ENCODE data around the gene OR2C3. TPM values are rescaled to one million over a fixed set of nuclear protein-coding genes. Genes with fewer than 3 reads are reported as not detected.
A peak's percentile ranks its signal among the peaks of the same experiment; 100 is the strongest.

Gene OR2C3
- total and polyA plus RNA-seq, 2 of the 13 experiments (the other 11 are each of a cell fraction or from before 2014, with no cell fraction given) = not detected

- TF ChIP-seq, protein P1, sequence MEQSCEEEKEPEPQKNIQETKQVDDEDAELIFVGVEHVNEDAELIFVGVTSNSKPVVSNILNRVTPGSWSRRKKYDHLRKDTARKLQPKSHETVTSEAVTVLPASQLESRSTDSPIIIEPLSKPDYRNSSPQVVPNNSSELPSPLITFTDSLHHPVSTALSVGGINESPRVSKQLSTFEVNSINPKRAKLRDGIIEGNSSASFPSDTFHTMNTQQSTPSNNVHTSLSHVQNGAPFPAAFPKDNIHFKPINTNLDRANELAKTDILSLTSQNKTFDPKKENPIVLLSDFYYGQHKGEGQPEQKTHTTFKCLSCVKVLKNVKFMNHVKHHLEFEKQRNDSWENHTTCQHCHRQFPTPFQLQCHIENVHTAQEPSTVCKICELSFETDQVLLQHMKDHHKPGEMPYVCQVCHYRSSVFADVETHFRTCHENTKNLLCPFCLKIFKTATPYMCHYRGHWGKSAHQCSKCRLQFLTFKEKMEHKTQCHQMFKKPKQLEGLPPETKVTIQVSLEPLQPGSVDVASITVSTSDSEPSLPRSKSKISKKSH (CRISPR knock-in tag; IDR thresholded peaks at IDR 0.05; ENCODE audit: borderline replicate concordance) = no peak
- TF ChIP-seq NFE2 (CRISPR knock-in tag; IDR thresholded peaks at IDR 0.05) (no peak), ZNF687 (CRISPR knock-in tag; IDR thresholded peaks at IDR 0.05) (no peak), KMT2B (CRISPR knock-in tag; IDR thresholded peaks at IDR 0.05) (no peak)
Measured at GRCh38 chr1:247536340-247536739, at the start of gene OR2C3 (continued).

DNA sequence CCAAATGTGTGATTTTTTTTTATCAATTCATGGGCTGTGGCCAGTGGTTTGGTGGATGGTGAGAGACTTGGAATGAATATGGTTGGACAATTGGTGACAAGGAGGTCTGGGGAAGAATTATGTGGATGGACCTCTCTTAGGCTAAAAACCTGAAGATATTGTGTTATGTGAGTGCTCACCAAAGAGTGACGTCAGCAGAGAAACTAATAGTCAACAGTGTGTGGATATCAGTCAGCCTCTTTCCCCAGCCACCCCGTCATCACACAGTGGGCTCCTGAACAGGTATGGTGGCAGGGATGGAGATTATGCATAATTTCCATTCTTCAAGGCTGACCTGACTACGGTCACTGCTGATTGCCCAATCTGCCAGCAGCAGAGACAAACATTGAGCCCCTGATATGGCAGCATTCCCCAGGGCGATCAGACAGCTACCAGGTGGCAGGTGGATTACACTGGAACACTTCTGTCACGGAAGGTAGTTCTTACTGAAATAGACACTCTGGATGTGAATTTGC, 42.8 kb upstream of the OR2C3 start:
- Histone ChIP-seq H3K9ac (ENCODE audit: insufficient read depth, low read depth, low read length) (no peak overlapping the region), H4K20me1 (ENCODE audit: insufficient read depth, low read length) (no peaks in the 10 kb centered on the region), H3K4me3 (replicated peaks in 1 of 3; ENCODE audit: insufficient read depth in 1 of 3, low read depth in 2 of 3, low read length in 3 of 3) (no peak overlapping the region), H3K9me3 (ENCODE audit: low read length) (no peaks in the 10 kb centered on the region), H3K4me1 (ENCODE audit: insufficient read depth, low read length) (no peaks in the 10 kb centered on the region), H3K27me3 (ENCODE audit: control insufficient read depth in 1 of 2, insufficient read depth in 2 of 2, low read length in 2 of 2) (no peaks in the 10 kb centered on the region), H3K79me2 (ENCODE audit: insufficient read depth, low read length) (no peaks in the 10 kb centered on the region), H3K36me3 (replicated peaks in 1 of 2; ENCODE audit: control insufficient read depth in 1 of 2, insufficient read depth in 2 of 2, low read length in 2 of 2) (no peaks in the 10 kb centered on the region), H3K4me2 (ENCODE audit: low read depth, low read length) (no peak overlapping the region), H3K27ac (ENCODE audit: extremely low read length, insufficient read depth, low read length) (no peak overlapping the region), H2AFZ (ENCODE audit: low read length) (no peak overlapping the region)
- no peak for TF ChIP-seq ZNF609 (CRISPR knock-in tag; IDR thresholded peaks at IDR 0.05; ENCODE audit: borderline replicate concordance)
- peak; percentile 94 for TF ChIP-seq CREB1 (IDR thresholded peaks at IDR 0.05)
- no peak for TF ChIP-seq CREB1 (CRISPR knock-in tag; IDR thresholded peaks at IDR 0.05)
- no peak for TF ChIP-seq ZNF121 (CRISPR knock-in tag; IDR thresholded peaks at IDR 0.05)
- TF ChIP-seq ZNF781 (CRISPR knock-in tag; IDR thresholded peaks at IDR 0.05; ENCODE audit: borderline replicate concordance, not compliant biosample characterization) = no peak
- no peak for TF ChIP-seq HNRNPLL (IDR thresholded peaks at IDR 0.05; ENCODE audit: low read depth, low read length, poor library complexity, severe bottlenecking)
- TF ChIP-seq CEBPB (IDR thresholded peaks at IDR 0.05; ENCODE audit: borderline replicate concordance, low read depth, low read length) = peak; percentile 42; the same call in 1 of the 2 replicates
- peak; percentile 73 for TF ChIP-seq ATF7 (IDR thresholded peaks at IDR 0.05)
- TF ChIP-seq ATF7 (CRISPR knock-in tag; IDR thresholded peaks at IDR 0.05) = no peak
- intact Hi-C loops (cut with micrococcal nuclease; ENCODE audit: unreplicated experiment) (loop anchor here (5.0 kb wide), 1 partner anchor 207 kb away; no protein-coding TSS in a partner anchor), in situ Hi-C loops (cut with HindIII; ENCODE audit: extremely low pct_ligation_motif_present, low pct_unique_long_range_greater_than_20kb) (loop anchor here (10.0 kb wide), 1 partner anchor 194 kb away; no protein-coding TSS in a partner anchor)
- 0% methylated on average over 3 of the region's 5 CpGs for WGBS (ENCODE audit: low lambda C conversion rate)
- BruUV-seq (replicated peaks) = no TSS peak
- ChIA-PET POLR2A (no interaction called here), CTCF (ENCODE audit: low intra/inter-chr PET ratio, low total read pairs) (no interaction called here)
- ATAC-seq (no peak), FAIRE-seq (no peak), DNase-seq (ENCODE audit: low spot score) (no peak)

Data from HepG2 (cell line).